OCI-LY7 (cell line): Measurements from ENCODE around the gene KRTAP5-8.

ENCODE experiments used
- EZH2phosphoT487 ChIP-seq: fragments of 200-600 bp; sonication (generic); IDR thresholded peaks from 2 replicates; pipeline ENCODE4 v1.6.1; 2018; ENCODE audit warnings: low read depth, borderline replicate concordance, mild to moderate bottlenecking, mixed run types, antibody characterized with exemption, low read length, moderate library complexity, mixed read lengths
- TF ChIP-seq, protein P1 (sequence below): fragments of 200-600 bp; sonication (generic); conservative IDR thresholded peaks from 2 replicates; pipeline ENCODE4 v1.5.1; 2014; ENCODE audit warnings: mild to moderate bottlenecking, antibody characterized with exemption, low read length, moderate library complexity, mixed read lengths

DNA sequence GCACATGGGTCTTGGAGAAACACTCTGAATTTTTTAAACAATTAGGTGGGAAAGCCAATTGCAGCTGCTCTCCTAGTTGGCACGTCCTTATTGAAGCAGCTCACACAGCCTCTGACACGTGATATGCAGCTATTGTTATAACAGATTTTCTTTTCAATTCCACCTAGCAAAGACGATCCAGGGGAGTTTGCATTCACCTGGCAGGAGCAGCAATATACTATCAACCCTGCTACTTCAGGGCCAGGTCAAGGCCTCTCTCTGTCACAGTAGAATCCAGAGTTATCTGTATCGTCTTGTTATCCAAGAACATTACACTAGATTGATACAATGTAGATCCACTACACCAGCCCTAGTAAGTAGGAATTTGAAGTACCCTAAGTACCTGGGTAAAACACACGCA lies 36.6 kb downstream of the KRTAP5-8 start:
- TF ChIP-seq, protein P1, sequence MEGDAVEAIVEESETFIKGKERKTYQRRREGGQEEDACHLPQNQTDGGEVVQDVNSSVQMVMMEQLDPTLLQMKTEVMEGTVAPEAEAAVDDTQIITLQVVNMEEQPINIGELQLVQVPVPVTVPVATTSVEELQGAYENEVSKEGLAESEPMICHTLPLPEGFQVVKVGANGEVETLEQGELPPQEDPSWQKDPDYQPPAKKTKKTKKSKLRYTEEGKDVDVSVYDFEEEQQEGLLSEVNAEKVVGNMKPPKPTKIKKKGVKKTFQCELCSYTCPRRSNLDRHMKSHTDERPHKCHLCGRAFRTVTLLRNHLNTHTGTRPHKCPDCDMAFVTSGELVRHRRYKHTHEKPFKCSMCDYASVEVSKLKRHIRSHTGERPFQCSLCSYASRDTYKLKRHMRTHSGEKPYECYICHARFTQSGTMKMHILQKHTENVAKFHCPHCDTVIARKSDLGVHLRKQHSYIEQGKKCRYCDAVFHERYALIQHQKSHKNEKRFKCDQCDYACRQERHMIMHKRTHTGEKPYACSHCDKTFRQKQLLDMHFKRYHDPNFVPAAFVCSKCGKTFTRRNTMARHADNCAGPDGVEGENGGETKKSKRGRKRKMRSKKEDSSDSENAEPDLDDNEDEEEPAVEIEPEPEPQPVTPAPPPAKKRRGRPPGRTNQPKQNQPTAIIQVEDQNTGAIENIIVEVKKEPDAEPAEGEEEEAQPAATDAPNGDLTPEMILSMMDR: no peak
- TF ChIP-seq EZH2phosphoT487: no peak
